GM18868 (cell line): Measurements from ENCODE around the gene ZBTB3.
"Not testable (repeated sequence)": the region's sequence is repeated elsewhere in the genome, so short reads cannot be mapped to it uniquely, and the experiment has no call there.

Experiments
- ATAC-seq: cut with Tn5 transposase; IDR thresholded peaks from one replicate; pipeline ENCODE4 v1.9.1; 2021; ENCODE audit warnings: mild to moderate bottlenecking, moderate library complexity; ENCODE audit not compliant: unreplicated experiment

ZBTB3 gene

GRCh38 chr11:62757846-62758788, 4.2 kb upstream of the ZBTB3 start:
- ATAC-seq: no peak

GRCh38 chr11:62755086-62755615, 1.2 kb upstream of the ZBTB3 start:
- ATAC-seq: no peak

- ATAC-seq: no peak
Measured at GRCh38 chr11:62752994-62753735, 795 bp downstream of the ZBTB3 start.

GRCh38 chr11:62752177-62752785, 1.7 kb downstream of the ZBTB3 start:
- no peak for ATAC-seq

GRCh38 chr11:62749931-62750330, 4.0 kb downstream of the ZBTB3 start:
- ATAC-seq: not testable (repeated sequence)

GRCh38 chr11:62747475-62748160, 6.3 kb downstream of the ZBTB3 start:
- no peak for ATAC-seq

- no peak for ATAC-seq
Measured at GRCh38 chr11:62737196-62737595, 16.8 kb downstream of the ZBTB3 start.

- ATAC-seq: no peak
Measured at GRCh38 chr11:62732830-62733229, 21.1 kb downstream of the ZBTB3 start.

- ATAC-seq: not testable (repeated sequence)
Measured at GRCh38 chr11:62730076-62730475, 23.9 kb downstream of the ZBTB3 start.

- peak; percentile 22 for ATAC-seq
Measured at GRCh38 chr11:62728171-62728988, 25.6 kb downstream of the ZBTB3 start, which contains the start of gene TTC9C. Gene TTC9C (plus strand): TSS chr11:62728486. CDS start chr11:62728849, 363 bp downstream.

GRCh38 chr11:62727872-62728170, 26.1 kb downstream of the ZBTB3 start:
- peak; percentile 51 for ATAC-seq

- peak; percentile 70 for ATAC-seq
Measured at GRCh38 chr11:62727165-62727871, 26.6 kb downstream of the ZBTB3 start, which contains the start of gene HNRNPUL2. Gene HNRNPUL2 (minus strand): TSS chr11:62727457. CDS start chr11:62727156, 301 bp downstream.

- ATAC-seq: no peak
Measured at GRCh38 chr11:62726915-62727164, 27.1 kb downstream of the ZBTB3 start.

- no peak for ATAC-seq
Measured at GRCh38 chr11:62726156-62726914, 27.6 kb downstream of the ZBTB3 start.

GRCh38 chr11:62725646-62726045, 28.3 kb downstream of the ZBTB3 start:
- no peak for ATAC-seq

- no peak for ATAC-seq
Measured at GRCh38 chr11:62724171-62724570, 29.8 kb downstream of the ZBTB3 start.

- ATAC-seq: no peak
Measured at GRCh38 chr11:62721994-62722393, 32.0 kb downstream of the ZBTB3 start.

- ATAC-seq: no peak
Measured at GRCh38 chr11:62719302-62719978, 34.5 kb downstream of the ZBTB3 start.
